HG02759 (cell line): ENCODE results near the gene HRNR.
"Not testable (repeated sequence)": the region's sequence is repeated elsewhere in the genome, so short reads cannot be mapped to it uniquely, and the experiment has no call there.

Experiments
- ATAC-seq: cut with Tn5 transposase; IDR thresholded peaks from one replicate; pipeline ENCODE4 v1.9.1; 2021; ENCODE audit warnings: mild to moderate bottlenecking, moderate library complexity; ENCODE audit not compliant: unreplicated experiment

The HRNR gene

GRCh38 chr1:152224093-152224492 is at the start of gene HRNR:
HRNR (minus strand) TSS chr1:152224193; CDS start chr1:152223253, 940 bp downstream.
- no peak for ATAC-seq

GRCh38 chr1:152256394-152256793 is 32.4 kb upstream of the HRNR start:
- not testable (repeated sequence) for ATAC-seq

GRCh38 chr1:152252157-152252556 is 28.2 kb upstream of the HRNR start:
- ATAC-seq, result no peak

GRCh38 chr1:152251391-152251790 is 27.4 kb upstream of the HRNR start:
- ATAC-seq, result no peak

GRCh38 chr1:152247316-152247715 is 23.3 kb upstream of the HRNR start:
- no peak for ATAC-seq

- ATAC-seq, result no peak
These were observed 20.7 kb upstream of the HRNR start for GRCh38 chr1:152244576-152245273.

- no peak for ATAC-seq
These were observed 13.1 kb upstream of the HRNR start for GRCh38 chr1:152237093-152237492.

GRCh38 chr1:152228831-152229230 is 4.8 kb upstream of the HRNR start:
- ATAC-seq, result no peak

- no peak for ATAC-seq
These were observed 3.4 kb upstream of the HRNR start for GRCh38 chr1:152227310-152227928.

GRCh38 chr1:152225678-152226077 is 1.7 kb upstream of the HRNR start:
- ATAC-seq, result no peak

- no peak for ATAC-seq
These were observed 3.5 kb downstream of the HRNR start for GRCh38 chr1:152220166-152221163.

GRCh38 chr1:152219438-152219837 is 4.6 kb downstream of the HRNR start:
- ATAC-seq, result not testable (repeated sequence)

- ATAC-seq, result no peak
These were observed 5.1 kb downstream of the HRNR start for GRCh38 chr1:152218762-152219436.

- not testable (repeated sequence) for ATAC-seq
These were observed 8.4 kb downstream of the HRNR start for GRCh38 chr1:152215604-152216003.

- ATAC-seq, result not testable (repeated sequence)
These were observed 9.1 kb downstream of the HRNR start for GRCh38 chr1:152214911-152215310.

GRCh38 chr1:152198982-152199381 is 25.0 kb downstream of the HRNR start:
- no peak for ATAC-seq

- no peak for ATAC-seq
These were observed 26.5 kb downstream of the HRNR start for GRCh38 chr1:152197361-152197941.

GRCh38 chr1:152191711-152192110 is 32.3 kb downstream of the HRNR start:
- no peak for ATAC-seq

- no peak for ATAC-seq
These were observed 32.7 kb downstream of the HRNR start for GRCh38 chr1:152191260-152191659.

GRCh38 chr1:152190589-152190988 is 33.4 kb downstream of the HRNR start:
- ATAC-seq, result no peak
